Occipital lobe (tissue), 2 donors: ENCODE data around the gene ACOT11. TPM values are rescaled to one million over a fixed set of nuclear protein-coding genes. Genes with fewer than 3 reads are reported as not detected.
A peak's percentile ranks its signal among the peaks of the same experiment; 100 is the strongest.
"Not testable (repeated sequence)": the region's sequence is repeated elsewhere in the genome, so short reads cannot be mapped to it uniquely, and the experiment has no call there.

ENCODE experiments used
- DNase-seq: peaks from one replicate; lab custom pipeline; 2025; lab: John Stamatoyannopoulos, UW
- total RNA-seq: library from RNA; depleted of rRNA; stranded (reverse); fragments of >200 nt; gene quantifications from one replicate; pipeline ENCODE4 v1.2.3, GENCODE V29; 2014

ACOT11 gene
- total RNA-seq, 1 donor from 2014 or later = 1.9 TPM

DNA sequence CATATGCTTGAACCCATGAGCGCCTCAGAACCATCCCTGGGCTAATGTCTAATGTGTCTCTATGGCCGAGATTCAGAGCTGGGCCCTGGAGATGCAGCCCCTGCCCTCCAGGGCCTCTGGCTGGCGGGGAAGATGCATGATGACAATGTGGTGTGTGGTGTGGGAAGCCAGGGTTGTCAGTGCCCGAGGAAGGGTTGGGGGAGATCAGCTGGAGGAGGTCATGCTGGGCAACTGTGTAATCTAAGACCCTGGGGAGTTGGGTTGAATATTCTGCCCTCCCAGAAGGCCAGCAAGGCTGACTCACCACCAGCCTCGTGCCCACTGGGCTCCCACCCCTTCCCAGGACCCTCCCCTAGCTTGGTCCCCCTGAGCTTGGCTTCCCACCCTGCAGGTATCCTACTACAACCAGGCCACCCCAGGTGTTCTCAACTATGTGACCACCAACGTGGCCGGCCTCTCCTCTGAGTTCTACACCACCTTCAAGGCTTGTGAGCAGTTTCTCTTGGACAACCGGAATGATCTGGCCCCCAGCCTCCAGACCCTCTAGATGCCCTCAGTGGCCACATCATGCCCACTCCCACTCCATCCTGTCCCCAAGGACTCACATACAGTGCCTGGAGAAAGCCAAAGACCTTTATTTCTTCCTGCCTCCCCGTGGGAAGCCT lies 60.7 kb downstream of the ACOT11 start:
- no peak for DNase-seq

DNA sequence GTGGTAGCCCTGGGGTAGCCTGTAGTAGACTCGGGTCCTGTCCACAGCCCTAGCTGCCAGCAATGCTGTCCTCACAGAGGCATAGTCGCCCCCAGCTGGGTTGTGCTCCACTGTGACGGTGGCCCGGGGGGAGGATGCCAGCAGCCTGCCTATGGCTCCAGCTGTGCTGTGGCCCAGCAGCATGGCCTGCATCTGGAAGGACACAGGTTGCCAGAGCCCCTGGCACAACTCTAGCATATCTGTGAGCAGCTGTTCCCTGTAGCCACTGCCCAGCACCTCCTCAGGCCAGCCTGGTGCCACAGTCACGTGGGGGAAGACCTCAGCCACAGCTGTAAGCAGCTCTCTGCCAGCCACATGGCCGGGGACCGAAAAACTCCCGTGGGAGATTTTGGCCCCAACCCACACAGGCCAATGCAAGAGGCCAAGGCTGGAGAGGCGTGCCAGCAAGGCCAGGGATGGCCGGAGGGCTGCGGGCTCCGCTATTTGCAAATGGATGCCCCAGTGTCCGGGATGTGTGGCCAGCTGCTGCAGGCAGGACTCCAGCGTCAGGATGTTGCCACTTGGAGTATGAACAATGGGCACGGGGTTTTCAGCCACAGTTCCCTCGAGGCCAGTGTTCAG lies 61.4 kb downstream of the ACOT11 start:
- DNase-seq = peak; percentile 22

DNA sequence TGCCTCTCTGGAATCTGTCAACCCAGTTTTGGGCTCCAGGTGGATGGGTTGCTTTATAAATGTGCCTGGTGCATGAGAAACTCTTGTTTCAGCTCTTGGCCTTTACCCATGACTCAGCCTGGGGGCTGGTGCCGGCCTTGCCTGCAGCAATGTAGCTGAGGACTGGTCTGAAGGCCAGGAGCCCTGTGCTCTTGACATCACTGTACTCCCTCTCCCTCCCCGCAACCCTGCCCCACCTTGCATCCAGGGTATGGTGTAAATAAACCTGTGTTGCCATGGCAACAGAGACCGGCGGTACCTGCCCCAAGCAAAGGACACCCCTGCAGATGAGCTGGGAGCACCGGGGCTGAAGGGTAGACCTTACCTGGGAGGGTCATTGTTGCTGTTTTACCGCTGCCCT lies 62.0 kb downstream of the ACOT11 start:
- no peak for DNase-seq

DNA sequence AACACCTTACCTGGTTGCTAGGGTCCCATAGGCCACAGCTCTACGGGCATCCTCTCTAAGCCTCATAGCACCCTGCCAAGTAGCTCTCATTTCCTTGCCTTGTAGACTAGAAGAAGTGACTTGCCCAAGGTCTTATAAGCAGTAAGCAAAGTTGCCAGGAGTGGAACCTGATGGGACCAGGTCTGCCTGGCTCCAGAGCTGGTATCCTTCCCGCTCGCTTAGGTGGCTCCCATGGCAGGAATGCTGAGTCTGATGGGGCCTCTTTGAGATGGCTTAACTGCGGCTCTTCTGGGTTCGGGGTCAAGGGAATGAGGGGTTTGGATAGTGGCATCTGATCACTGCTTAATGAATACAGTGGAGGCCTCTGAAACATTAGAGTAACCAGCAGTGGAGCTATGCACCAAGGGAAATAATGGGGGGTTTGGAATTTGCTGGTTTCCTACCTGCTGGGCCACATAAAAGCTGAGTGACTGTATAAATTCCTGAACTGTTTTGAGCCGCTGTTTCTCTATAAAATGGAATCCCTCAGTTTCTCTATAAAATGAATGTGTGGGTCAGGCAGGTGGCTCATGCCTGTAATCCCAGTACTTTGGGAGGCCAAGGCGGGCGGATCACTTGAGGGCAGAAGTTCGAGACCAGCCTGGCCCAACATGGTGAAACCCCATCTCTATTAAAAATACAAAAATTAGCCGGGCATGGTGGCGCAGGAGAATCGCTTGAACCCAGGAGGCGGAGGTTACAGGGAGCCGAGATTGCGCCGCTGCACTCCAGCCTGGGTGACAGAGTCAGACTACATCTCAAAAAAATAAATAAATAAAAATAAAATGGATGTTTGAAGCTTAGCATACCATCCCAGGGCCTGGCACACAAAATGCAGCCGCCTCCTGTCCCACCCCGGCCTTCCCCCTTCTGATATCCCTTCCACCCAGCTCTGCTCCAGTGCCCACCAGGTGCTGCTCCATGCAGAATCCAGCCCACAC lies 62.9 kb downstream of the ACOT11 start:
- no peak for DNase-seq

DNA sequence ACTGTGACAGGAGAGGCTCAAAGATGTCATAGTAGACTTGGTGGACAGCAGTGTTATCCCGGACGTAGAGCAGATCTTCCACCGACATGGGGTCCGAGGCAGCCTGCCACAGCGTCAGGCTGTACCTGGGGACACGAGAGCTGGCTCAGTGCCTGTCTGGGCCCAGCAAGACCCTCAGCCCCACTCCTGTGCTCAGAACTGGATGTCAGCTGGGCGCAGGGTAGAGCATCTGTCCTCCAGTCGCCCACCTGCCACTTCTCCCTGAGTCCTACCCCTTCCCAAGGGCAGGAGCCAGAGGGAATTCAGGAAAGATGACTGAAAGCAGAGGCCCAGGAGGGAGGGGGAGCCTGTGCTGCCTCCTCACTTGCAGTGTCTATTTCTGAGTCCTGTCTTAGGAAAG lies 63.6 kb downstream of the ACOT11 start:
- no peak for DNase-seq

DNA sequence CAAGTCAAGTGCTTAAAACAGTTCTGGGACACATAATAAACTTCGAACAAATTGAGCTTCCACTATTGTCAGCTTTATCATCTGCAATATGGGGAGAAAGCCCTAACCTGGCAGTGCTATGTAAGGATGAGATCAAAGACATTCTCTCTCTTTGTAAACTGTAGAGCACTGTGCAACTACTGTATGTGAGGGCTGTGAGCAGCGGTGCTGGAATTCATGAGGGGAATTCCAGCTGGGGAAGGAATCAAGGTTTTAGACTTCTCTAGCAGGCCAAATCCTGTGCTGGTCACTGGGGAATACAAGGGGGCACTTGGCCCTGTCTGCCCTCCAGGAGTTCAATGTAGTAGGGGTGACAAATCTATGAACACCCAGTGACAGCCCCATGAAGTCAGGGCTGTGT lies 66.0 kb downstream of the ACOT11 start:
- no peak for DNase-seq

DNA sequence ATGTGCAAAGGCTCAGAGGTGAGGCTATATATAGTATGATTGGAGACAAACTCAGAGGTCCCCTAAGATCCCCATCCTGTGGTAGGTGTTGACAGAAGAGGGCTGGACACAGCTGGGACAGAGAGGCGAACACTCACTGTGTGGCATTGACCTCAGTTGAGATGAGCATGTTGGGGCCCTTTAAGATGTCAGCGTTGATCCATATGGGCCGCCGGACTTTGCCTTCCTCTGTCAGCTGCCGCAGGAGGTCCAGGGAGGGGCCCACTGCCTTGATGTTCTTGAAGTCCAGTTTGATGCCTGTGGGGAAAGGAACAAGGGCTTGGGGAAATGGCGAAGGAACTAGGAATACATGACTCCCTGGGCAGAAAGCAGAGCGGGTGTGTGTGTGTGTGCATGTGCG lies 66.5 kb downstream of the ACOT11 start:
- DNase-seq = no peak

DNA sequence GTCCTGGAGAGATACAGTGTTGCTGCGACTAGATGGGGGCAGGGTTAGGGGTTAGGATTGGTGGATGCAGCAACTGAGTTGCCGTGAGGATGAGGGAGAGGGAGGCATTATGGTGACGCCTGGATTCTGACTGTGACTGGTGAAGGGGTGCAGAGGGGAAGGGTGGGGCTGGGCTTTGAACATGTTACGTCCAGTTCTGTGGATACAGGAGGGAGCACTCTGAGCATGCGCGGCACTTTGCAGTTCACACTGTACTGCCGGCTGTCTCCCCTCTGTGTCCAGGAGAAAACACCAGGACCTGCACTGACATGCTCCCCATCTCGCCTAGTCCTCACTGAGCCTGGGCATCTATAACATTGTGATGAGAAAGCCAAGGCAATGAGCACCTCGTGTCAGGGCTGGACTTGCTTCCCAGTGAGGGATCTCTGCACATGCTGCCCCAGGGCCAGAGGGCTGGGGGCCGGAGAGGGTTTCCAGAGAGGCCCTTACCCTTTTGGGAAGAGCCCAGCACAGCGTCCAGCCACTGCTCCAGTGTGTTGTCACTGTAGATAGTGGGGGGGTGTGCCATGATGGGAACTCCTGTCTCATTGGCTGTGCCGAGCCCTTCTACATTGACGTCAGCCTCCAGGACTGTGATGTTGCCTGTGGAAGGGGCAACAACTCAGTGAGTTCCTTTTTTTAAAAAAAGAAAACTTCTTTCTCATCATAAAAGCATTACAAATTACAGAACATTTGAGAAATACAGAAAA lies 67.7 kb downstream of the ACOT11 start:
- DNase-seq = no peak

DNA sequence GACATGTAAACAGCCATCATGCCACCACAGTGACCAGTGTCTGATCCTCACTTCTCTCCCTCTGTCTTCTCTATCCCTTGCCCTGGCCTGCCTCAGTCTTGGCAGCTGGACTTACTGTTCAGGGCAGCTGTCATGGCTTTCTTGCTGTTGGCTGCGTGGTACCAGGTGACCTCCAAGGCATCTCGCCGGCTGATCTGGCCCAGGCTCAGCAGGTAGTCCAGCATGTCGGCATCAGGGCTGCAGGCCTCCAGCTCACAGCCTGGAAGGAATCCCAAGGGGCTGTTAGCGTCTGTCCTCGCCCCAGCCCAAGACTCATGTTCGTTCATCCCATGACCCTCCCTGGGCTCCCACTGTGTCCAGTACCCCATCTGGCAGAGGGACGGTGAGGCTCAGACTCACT lies 71.7 kb downstream of the ACOT11 start:
- no peak for DNase-seq

DNA sequence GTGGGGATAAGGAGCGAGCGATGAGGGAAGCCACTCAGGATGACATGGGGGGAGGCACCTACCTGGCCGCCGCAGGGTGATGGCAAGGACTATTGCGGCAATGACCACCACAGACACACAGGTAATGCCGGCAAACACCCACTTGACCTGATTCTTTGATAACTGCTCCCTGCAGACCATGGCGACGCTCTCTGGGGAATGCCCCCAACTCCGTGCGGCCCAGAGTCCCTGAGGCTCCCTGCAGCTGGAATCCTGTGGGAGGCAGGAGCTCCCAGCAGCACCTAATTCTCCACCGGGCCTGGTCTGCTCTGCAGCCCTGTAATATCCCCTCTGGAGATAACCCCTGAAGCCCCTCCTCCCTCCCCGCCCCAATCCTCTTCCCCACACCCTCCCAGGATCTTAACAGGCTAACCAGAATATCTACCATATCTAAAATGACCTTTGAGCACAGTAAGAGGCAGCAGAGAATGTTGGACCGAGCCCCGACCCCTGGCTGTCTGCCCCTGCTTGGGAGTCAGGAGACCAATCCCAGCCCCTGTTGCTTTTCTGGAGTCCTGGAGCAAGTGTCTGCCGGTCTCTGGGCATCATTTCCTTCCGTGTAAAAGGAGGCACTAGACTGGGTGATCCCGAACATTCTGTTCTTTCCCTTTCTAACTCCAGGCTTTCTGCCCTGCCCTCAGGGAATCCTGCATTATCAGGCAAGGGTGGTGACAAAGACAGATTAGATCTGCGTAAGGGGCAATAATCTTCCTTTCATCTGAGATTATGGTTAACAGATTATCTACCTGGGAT lies 75.4 kb downstream of the ACOT11 start, which contains the start of gene FAM151A:
FAM151A (minus strand) TSS at position 310 of the 792 bp plus-strand sequence; CDS start at position 180, 130 bp downstream.
- no peak for DNase-seq

DNA sequence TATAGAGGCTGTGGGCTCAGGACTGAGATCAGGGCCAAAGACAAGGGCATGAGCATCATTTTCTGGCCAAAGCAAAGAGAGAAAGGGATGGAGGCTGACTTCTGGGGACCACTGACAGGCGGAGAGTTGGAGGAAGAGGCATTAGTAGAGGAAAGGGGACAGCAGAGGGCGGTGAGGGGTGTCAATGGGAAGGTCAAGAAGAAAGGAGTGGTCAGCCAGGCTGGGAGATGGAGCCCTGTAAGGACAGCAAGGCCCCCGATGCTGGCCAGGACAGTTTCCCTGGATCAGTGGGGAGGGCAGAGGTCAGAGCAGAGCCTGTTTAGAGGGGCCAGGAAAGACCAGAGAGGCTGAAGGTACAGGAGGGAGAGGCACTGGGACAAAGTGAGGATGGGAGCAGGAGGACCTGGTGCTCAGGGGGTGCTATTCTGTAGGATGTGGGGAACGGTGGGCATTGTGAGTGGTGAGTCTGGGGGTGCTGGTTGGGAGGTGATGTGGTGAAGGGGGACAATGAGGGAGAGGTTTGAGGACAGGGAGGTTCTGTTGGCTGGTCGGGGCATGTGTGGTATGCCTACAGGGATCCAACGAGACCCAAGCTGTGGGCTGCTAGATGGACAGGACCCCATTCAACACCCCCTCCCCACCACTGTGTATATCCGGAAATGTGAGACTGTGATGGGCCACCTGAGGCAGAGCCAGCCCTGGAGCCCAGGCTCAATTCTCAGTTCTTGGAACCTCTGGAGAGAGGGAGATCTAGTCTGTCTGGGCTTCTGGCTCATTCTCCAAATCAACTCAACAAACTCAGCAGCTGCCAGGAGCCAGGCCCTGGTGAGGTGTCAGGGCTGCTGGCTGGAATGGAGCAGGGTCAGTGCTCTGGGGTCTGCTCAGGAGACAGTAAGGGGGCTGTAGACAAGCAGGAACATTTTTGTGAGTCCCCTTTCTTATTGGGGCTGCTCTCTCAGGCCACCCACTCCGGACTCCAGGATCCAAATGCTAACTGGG lies 76.7 kb downstream of the ACOT11 start:
- no peak for DNase-seq

DNA sequence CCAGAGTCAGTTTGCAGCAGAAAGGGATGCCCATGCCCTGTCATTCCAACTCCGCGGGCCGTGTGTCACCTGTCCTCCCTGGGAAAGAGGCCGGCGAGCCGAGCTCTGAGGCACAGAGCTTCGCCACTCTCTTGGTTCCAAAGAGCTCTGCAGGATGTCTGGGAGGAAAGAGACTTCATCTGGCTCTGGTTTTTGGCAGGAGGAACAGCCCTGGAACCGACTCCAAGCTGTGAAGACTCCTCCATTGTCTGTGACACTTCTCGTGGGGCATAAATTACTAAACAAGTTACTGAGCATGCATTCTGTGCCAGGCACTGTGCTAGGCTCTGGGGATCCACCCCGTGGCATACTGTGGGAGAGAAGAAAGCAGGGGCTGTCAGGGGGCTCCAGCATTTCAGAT lies 79.2 kb downstream of the ACOT11 start:
- no peak for DNase-seq

DNA sequence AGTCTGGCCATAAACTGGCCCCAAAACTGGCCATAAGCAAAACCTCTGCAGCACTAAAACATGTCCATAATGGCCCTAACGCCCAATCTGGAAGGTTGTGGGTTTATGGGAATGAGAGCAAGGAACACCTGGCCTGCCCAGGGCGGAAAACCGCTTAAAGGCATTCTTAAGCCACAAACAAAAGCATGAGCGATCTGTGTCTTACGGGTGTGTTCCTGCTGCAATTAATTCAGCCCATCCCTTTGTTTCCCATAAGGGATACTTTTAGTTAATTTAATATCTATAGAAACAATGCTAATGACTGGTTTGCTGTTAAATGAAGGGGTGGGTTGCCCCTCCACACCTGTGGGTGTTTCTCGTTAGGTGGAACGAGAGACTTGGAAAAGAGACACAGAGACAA lies 87.8 kb downstream of the ACOT11 start:
- DNase-seq = not testable (repeated sequence)

DNA sequence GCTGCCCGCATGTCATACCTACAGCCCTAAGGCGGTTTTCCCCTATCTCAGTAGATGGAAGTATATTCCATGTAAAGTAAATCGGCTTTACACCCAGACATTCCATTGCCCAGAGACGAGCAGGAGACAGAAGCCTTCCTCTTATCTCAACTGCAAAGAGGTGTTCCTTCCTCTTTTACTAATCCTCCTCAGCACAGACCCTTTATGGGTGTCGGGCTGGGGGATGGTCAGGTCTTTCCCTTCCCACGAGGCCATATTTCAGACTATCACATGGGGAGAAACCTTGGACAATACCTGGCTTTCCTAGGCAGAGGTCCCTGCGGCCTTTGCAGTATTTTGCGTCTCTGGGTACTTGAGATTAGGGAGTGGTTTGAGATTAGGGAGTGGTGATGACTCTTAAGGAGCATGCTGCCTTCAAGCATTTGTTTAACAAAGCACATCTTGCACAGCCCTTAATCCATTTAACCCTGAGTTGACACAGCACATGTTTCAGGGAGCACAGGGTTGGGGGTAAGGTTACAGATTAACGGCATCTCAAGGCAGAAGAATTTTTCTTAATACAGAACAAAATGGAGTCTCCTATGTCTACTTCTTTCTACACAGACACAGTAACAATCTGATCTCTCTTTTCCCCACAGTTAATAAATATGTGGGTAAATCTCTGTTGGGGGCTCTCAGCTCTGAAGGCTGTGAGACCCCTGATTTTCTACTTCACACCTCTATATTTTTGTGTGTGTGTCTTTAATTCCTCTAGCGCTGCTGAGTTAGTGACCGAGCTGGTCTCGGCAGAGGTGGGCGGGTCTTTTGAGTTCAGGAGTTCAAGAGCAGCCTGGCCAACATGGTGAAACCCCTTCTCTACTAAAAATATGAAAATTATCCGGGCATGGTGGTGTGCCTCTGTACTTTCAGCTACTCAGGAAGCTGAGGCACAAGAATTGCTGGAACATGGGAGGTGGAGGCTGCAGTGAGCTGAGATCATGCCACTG lies 88.7 kb downstream of the ACOT11 start:
- DNase-seq = not testable (repeated sequence)

DNA sequence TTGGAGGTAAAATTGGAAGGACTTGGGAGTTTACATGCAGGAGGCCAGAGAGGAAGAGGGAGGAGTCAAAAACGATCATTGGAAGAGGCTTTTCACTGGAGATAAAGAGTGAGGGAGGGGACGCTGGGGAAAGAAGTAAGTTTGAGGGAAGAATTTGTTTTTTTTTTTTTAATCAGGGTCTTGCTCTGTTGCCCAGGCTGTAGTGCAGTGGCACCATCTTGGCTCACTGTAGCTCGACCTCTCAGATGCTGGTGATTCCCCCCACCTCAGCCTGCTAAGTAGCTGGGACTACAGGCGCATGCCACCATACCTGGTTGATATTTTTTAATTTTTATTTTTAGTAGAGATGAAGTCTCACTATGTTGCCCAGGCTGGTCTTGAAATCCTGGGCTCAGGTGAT lies 92.3 kb downstream of the ACOT11 start:
- DNase-seq = no peak

DNA sequence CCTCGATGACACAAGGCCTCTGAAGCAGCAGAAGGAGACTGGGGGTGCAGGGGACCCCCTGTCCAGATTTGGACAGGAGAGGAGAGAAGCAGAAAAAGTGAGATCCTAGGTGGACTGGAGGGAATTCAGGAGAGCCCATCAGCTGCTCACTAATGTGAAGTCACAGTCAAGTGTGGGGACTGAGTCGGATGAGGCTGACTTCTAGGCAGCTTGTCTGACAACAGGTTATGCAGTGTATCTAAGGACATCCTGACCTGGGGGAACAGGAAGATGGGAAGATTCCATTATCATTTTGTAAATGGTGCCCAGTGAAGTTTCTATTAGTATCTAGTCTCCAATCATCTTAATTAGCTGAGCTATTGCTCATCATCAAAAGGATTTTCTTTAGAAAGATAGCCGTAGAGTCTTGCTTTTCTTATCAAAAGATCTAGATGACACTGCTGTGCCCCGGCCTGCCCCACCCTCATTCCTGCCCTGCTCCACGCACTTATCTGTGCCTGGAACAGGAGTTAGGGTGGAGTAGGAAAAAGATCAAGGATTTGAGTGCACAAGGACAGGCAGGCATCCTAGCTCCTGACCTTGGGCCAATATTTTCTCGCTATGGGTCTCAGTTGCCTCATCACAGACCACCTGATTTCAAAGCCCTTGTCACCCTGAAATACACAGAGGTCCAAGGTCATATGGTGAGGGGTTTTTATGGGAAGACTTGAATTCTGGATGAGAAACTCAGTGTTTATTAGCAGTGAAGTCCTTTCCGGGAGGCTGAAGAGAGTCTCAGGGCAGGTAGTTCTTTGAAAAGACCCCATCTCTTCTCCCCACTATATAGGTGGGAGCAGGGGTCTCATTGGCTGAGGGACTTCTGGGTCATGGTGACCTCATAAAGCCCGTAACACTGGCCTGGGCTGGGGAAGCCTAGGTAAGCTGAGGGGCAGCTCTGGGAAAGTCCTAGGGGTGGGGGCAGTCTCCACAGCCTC lies 93.1 kb downstream of the ACOT11 start, which contains the start of gene MROH7:
MROH7 (plus strand) TSS at position 924 of the 974 bp plus-strand sequence. CDS start 11,141 bp downstream, outside the sequence.
- DNase-seq = no peak

DNA sequence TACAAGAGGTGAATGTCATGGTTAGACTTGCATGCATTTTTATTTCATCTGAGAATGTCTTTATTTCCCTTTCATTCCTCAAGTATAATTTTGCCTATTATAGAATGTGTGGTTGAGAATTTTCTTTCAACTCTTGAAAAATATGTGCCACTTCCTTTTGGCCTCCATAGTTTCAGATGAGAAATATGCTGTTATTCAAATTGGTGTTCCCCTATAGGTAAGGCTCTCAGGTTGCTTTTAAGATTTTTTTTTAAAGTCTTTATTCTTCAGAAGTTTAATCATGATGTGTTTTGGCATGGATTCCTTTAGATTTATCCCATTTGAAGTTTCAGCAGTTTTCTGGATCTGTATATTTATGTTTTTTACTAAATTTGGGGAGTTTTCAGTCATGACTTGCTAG lies 95.7 kb downstream of the ACOT11 start:
- DNase-seq = no peak
